CD4-positive, alpha-beta T cell treated with Interleukin-17A for 1 hour (primary cell): Measurements from ENCODE around the gene PTPRE.

ENCODE experiments used
- DNase-seq: peaks from one replicate; pipeline ENCODE4 v3.0.0-alpha.2; 2020

Gene PTPRE

DNA sequence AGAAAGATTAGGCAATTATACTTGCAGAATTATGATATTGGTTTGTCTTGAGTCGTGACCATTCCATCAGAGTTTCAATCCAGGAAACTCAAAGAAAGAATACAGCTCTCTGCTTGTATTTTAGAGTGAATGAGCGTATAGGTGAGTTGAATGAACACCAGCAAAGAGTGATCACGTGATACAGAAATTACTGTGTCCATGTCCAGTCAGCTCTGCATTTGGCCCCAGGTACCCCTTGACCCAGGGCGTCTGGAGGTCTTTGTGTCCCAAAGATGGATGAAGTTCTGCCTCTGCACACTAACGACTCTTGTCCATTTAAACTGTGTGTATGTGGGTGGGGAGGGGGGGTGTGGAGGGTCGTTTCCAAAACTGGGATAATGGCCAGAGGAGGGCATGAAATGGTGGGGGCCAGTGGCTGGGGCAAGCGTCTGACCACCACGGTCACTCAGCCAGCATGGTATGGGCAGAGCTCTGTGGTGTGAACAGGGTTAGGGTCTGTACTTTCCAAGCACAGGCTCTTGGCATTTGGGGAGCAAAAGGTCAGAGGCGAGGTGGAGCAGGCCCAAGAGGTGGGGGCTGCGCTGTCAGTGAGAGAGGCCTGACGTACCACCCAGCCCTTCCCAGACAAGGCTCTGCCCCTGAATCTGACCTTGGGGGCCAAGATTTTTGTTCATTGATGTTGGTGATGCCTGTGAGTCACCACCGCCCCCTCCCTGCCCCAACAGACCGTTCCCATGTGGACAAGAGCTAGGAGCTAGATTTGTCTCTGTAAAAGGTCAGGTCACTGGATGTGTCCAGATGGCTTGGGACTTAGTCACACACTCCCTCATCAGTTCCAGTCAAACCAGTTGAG lies 1.4 kb downstream of the PTPRE start:
- no peak for DNase-seq

DNA sequence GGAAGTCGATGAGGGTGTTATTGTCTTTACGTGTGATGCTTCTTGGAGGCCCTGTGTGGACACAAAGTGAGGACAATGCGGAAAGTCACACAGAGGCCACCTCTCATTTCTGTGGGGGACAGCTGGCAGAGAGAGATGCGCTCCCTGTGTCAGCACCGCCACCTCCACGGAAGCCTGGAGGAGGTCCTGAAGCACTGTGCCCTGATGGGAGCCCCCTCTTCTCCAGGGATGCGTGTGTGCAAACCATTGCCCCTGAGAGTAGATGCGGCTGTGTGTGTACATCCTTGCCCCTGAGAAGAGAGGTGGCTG lies 2.0 kb downstream of the PTPRE start:
- DNase-seq: no peak

DNA sequence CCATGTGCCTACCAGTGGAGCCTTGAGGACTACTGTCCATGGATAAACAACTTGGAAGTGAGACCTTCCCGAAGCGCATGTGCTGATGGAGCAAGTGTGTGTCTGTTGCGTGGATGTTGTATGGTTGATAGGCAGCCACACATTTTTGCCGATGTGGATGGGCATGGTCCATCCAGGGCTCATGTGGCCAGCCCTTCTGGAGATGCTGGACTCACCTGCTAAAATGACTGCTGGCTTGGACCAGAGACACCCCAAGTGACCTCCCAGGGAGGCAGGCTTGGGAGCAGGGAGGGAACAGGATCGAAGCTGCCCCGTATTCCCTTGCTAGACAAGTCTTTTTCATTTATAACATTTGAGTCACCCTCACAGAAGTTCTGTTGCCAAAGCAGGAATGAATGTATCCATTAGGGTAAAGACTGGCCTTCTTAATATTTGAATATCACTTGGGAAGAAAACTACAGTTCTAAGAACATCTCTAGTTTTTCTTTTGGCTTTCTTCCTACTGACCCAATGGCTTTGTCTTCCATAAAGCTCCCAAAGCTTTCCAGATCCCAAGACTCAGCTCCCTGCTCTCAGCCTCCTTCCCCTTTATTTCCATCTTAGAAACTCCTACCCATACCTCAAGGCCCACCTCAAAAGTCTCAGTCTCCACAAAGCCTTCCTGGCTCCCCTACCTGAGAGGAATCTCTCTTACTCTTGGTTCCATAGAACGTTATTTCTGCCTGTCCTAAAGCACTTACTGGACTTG lies 3.0 kb downstream of the PTPRE start:
- no peak for DNase-seq

DNA sequence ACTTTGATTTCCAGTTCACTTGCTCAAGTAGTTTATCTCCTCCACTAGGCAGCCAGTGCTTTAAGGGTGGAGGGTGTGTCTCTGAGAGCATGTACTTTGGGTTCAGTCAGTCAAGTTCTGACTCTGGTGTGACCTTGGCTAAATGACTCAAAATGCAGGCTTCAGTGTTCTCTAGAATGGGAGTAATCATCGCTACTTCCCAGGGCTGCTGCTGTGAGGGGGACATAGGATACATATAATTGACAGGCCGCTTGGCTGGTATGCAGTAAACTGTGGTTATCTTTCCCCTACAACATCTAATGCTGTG lies 3.5 kb downstream of the PTPRE start:
- no peak for DNase-seq

DNA sequence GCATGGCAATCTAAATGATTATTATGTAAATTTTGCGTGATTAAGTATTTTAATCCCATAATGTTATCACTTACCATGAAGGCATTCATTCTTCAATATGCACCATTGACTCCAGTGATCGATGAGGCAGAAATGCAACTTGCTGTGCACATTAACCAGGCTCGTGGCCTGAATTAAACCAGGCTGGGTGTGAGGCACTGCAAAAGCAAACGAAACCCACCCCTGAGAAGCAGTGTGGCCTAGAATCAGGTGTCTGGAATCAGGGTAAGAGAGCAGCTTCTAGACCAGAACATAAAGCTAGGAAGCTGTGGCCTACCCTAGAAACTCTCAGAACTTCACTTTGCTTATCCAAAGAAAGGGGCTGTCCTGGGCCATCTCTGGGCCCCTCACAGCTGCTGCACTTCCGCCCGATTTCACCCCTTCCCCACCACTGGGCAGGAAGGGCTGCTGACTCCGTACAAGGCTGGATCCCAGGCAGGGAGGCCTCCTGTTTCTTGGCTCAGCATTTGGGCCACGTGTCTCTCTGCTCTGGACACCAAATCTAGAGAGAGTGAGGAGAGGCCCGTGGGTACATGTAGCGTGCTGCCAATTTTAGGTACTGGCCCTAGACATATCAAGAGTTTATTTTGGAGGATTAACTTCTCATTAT lies 4.4 kb downstream of the PTPRE start:
- no peak for DNase-seq

DNA sequence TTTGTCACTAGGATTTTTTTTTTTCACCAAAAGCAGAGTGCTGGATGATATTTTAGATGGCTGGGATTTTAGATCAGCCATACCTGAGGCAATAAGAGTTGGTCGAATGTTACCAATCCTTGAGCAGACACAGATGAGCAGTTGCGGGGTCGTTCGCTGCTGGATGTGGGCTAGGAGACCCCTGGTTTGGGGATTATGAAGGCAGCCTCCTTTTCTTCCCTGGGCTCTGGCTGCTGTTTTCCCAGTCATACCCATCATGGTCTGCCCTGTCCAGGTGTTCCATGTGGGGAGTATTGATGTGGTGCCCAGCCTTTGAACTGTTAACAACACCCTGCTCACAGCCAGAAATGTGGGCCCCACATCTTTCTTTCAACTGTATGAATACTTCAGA lies 5.0 kb downstream of the PTPRE start:
- no peak for DNase-seq

DNA sequence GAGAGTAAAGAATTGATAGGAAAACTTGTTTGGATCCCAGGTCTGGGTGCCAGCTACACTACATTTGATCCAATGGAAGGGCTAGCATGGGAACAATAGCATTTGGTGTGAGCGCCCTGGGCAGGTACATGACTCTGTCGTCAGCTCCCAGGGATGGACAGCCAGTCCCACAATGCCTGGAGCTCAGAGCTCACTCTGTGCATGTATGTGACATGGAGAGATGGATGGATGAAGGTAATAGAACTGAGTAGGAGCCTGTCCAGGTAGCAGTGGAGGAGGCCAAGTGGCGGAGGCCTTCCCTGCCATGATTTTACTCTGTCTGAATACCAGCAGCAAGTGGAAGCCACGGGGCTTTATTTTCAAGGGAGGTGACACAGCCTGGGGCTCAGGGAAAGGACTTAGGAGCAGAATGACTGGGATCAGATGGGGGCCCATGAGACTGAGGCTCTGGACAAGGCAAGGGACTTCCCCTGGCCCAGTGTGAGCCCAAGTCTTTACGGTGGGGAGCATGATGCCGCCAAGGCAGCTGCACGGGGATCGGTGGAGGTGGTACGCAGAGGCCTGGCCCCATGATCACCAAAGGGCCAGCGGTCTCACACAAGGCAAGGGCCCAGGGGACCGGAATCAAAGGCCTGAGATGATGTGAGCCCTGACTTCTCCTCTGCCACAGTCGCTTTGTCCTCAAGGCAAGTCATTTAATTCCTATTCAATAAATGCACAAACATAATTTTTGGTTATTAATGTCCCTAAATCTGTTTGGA lies 5.9 kb downstream of the PTPRE start:
- DNase-seq: no peak

DNA sequence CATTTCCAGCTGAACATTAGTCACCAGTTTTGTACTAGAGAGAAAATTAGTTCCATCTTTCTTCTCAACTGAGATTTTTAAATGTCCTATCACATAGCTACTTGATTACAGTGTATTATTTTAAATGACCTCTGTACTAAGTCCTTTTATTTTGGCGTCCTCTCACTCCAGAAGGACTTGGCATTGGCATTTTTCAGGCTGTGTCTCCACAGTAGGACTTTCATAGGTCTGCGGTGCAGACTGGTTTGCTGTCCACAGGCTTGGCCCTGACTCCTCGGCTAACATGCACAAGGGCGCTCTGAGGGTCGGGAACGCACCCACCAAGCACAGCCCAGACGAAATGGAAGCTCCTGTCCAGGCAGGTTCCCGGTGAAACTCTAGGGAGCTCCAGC lies 6.5 kb downstream of the PTPRE start:
- no peak for DNase-seq

DNA sequence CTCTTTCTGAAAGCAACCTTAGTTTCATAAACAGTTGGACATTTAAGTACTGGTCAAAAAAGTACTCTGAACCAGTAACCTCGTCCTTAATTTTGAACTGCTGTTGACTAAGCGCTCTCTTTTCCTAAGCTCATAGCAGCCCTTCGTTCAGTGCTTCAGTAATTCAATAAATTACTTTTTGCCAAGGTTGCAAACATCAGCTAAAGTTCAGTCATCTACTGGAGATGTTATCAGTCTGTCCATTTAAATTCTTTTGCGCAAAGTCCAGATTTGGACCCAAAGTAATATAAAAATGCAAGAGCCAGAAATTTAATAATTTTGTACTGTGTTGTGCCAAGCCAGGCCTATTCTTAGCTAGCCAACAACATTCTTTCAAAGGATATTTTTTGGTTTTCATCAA lies 8.4 kb downstream of the PTPRE start:
- no peak for DNase-seq

DNA sequence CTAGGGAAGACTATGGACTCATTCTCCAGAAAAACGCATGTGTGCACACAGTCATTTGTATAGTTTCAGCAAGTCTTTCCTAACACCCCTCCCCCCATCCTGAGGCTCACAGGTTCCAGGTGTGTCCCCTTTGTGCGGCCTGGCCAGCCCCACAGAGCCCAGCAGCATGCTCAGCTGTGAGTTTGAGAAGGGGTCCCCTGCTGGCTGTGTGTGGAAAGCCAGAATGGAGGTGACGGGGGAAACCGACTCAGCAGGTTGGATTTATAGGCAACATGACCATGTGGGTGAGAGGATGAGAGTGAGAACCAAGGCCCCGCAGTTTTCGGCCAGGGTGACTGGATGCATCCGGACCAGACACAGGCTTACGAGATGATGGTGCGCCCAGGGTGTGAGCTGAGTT lies 9.9 kb downstream of the PTPRE start:
- DNase-seq: no peak

DNA sequence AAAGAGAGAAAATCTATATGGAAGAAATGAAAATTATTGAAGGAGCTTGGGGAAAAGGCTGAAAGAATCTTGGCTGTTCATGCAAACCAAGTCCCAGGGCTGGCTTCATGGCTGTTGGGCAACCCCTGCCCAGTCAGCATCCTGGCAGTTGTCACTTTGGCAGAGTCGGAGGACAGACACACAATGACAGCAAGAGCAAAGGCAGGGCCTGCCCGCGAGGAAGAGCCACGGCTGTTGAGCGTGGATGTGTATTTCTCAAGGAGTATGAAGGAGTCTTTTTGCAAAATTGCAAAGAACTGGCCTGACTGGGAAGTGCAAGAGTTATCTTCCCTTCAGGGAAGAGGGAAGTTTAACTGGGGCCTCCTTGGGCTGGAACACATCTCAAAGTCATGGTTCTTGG lies 11.7 kb downstream of the PTPRE start:
- DNase-seq: no peak

DNA sequence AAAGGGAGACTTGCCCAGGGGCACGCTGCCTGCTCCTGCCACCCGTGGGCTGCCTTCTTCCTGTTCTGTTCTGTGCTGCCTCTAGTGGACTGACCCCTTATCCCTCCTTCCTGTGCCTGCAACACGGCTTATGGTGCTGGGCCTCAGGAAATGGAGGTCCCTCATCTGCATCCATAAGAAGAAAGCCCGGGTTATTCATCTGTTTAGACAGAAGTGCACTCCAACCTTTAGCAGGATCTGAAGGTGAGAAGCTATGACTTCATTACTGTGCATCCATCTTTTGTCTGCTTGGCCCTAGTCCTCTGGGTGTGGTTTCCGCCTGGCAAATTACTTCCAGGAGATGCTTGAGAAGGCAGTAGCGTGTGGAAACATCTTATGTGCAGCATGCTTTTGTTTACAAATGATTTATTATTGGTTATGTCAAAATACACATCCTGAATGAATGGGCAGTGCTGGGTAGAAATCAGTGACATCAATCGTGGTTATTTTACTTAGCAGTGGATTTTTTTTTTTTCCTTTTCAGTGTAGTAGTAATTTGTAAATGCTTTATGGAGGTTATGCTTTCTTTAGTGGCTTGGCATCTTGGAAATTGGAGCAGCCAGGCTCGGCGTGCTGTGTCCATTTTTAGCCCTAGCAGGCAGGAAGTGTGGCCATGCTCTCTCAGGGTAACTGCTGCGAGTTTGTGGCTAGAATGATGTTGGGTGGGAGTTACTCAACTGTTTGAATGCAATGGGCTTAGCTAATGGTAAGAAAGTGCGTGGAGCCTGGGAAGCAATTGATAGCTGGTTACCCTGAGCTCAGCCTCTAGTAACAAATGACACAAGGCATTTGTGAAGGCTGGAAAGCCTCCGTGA lies 12.7 kb downstream of the PTPRE start:
- DNase-seq: no peak

DNA sequence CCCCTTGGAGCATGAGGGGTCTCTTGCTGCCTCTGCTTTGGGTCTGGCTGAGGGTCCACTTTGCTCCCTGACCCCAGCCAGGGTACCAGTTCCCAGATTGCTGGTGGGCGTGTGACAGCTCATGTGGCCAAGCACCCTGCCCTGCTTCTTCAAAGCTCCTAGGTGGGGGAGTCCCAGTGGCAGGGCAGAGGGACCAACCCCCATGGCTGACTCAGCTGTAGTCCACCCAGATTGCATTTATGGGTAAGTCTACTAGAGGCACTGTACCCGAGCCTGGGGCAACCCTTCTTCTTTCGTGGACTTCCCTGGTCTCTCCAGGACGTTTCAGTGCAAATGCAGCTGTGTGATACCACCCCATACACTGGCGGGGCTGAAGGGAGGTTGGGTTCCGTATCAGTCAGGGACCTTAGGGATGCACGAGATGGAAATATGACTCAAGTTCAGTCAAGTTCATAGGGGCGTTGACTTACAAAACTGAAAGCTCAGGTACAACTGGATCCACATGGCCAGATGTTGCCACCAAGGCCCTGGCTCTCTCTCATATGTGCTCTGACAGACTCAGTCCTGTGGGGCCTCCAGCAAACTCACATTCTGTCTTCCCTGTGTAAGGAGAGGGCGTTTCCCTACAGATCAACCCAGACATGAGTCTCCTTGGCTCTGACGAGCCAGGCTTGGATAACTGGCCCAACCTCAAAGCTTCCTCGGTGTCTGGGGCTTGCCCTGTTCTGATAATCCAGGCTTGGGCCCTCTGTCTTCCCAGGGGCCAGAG lies 13.6 kb downstream of the PTPRE start:
- DNase-seq: no peak

DNA sequence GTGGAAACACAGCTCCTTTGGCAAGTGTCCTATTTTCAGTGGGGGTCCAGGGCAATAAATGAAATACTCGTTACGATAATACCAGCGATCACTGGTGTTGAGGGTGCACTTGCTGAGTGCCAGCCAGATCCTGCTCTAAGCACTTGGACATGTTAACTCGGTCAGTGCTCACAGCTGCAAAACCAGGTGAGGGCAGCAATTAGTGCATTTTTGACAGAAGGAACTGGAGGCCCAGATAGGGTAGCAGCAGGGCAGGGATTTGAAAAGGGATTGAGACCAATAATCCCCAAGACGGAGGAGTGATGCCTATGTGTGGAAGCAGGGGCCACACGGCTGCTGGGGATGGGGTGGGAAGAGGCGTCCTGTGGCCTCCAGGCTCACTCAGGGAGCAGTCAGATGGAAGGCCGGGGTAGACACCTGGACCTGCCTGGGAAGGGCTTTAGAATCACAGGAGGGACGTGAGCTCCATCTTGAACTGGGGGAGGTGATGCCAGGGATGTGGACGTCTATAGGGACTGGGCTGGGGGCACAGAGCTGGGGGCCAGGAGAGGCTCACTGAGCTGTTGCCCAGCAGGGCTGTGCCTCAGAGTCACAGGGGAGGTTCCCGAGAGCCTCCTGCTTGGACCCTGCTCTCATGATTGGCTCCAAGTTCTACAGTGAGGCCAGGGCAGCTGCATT lies 14.3 kb downstream of the PTPRE start:
- DNase-seq: no peak

DNA sequence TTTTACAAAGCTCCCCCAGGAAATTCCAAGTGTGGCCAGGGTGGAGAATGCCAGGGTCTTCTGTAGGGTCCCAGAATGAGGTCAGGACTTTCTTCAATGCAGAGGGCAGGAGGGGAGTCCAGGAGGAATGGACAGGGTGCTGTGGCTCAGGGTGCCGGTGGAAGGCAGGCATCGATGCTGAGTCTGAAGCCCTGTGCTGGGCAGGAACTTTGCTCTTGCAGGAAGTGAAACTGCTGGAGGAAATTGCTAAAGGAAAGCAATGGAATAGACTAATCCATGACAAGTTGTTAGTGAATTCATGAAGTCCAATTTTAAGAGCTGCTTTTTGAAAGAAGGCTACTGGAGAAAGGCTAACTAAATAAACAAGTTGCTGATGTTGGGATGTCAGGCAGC lies 14.8 kb downstream of the PTPRE start:
- no peak for DNase-seq

DNA sequence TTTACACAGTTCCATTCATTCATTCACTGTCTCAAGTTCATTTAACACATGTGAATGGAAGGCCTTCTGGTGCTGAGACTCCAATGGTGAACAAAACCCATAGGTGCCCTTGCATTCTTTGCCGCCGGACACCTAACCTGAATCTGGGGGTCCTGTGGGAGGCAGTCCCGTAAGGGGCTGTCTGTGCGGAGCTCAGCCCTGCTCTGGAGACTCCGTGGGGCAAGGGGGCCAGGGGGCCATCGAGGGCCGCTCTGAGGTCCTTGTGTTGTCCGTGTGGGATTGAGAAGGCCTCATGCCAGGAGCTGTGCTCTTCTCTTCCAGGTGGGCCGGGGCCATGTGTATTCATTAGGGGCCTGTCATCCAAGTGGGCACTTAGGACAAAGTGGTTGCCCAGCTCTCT lies 15.3 kb downstream of the PTPRE start:
- DNase-seq: no peak

DNA sequence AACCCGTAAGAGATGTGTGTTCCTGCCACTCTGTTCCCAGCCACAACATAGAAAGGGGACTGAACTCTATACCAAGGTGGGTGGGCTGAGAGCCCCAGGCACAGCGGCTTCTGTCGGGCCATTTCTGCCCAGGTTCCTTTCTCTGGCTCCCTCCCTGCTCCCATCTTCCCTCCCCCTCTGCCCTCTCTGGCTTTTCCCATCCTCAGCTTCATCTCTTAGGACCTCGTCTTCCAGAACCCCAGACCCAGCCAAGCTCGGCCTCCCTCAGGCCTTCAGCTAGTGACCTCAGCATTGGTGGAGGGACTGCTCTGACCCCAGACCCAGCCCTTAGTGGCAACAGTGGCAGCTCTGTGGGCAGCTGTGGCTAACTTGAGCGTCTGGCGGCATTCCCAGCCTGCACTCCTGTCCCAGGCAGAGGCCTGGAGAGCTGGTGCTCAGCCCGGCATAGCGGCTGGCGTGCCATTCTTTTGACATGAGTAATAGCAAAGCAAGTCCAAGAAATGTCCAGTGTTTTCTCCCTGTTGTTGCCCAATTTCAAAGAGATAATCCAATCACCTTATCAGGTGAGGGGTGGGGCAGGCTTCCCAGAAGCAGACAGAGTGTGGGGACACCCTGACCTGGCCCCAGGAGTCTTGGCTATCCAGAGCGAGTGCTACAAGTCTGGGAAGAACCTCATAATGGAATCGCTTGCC lies 15.9 kb downstream of the PTPRE start:
- DNase-seq: no peak

DNA sequence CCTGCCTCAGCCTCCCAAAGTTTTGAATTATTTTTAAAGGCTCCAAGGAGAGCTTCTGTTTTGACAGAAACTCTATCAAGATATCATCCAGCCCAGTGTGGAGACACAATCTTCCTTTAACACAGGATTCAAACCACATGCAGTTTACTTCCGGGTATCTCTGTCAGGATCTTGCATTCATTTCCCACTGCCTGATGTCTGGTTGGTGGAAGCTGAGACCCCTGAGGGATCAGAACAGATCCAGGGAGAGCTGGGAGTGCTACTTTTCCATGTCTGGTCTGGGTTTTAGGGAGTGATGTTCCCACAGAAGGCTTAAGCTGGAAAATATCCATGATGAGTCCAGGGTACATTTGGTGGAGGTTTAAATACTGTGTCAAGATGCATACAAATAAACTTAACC lies 16.7 kb downstream of the PTPRE start:
- DNase-seq: no peak

DNA sequence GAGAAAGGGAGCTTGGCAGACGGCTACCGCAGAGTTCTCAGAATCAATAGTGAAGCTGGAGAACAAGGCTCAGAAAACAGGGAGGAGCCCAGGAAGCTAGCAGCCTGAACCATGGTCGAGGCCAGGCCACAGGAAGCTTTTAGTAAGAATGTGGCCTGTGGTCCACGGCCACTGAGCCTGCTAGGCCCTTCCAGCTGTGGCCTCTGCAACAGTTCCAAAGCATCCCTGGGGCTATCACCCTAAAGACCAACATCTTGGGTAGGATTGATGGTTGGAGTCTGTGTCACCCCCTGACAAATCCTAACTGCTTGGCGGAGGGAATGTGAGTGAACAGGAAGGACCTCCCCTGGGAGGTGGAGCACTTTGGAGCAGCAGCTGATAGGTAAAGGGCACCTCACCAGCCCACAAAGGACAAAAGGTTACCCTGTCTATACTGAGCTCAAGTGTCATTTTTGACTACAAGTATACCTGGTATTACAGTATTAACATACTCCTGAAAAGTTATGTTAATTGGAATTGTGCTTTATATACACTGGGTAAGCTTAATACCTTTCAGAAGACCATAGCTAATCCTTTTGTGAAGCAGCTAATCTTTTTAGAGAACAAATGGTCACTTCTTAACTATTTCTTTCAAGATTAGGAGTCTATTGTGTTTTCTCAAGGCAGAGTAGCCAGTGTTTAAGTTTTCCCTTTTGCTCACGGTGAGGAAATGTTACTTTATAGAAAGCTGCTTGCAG lies 18.7 kb downstream of the PTPRE start:
- DNase-seq: no peak

DNA sequence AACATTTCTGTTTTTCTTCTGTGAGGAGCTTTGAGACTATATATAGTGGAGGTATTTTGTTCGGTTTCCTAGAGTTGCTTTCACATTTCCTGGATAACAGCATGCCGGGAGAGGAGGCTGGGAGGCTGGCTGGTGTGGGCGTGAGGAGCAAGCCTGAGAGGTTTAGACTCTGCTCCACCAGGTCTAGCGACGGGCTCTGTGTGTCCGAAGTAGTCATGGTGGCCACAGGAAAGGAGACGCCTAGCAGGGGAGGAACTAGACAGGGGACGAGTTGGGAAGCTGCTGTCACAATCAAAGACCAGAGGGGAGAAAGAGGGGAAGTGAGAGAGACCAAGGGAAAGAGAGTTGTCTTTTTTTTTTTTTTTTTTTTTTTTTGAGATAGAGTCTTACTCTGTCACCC lies 19.6 kb downstream of the PTPRE start:
- no peak for DNase-seq
